GM18867 (cell line): ENCODE measurements around the gene PRR5.
"Not testable (repeated sequence)": the region's sequence is repeated elsewhere in the genome, so short reads cannot be mapped to it uniquely, and the experiment has no call there.

Experiments
- ATAC-seq: cut with Tn5 transposase; IDR thresholded peaks from one replicate; pipeline ENCODE4 v1.9.1; 2021; ENCODE audit warnings: mild to moderate bottlenecking, moderate library complexity; ENCODE audit not compliant: unreplicated experiment

PRR5 gene

DNA sequence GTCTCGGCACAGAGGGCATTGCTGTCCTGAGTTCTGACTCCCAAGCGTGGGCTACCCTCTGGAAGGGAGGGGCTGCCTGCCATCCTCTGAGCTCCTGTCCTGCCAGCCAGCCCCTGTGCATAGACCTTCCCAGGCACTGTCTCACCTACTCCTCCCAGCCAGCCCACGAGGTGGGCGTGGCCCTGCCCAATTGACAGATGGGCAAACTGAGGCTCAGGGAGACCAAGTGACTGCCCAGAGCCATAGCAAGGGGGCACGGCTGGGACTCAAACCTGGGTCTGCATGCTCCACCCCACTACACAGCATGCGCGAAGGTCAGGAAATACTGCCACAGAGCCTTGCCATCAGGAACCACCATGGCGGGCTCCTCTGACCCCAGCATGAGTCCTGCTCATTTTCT, 29.4 kb upstream of the PRR5 start:
- no peak for ATAC-seq

DNA sequence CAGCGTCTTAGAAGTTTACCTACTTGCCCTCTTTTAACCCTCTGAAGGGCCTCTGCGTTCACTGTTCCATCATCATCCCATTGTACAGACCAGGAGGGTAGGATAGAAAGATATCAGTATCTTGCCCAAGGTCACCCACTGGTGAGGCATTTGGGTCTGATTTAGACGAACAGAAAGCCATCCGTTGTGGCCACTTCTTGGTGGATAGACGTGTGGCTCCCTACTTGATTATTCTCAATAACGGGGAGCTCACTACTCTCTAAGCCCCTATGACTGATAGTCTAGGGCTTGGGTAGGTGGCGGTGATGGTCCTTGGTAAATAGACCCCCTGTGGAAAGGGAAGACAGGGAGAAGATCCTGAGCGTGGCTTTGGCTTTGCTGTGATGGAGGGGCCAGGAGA, 28.6 kb upstream of the PRR5 start:
- ATAC-seq = no peak

DNA sequence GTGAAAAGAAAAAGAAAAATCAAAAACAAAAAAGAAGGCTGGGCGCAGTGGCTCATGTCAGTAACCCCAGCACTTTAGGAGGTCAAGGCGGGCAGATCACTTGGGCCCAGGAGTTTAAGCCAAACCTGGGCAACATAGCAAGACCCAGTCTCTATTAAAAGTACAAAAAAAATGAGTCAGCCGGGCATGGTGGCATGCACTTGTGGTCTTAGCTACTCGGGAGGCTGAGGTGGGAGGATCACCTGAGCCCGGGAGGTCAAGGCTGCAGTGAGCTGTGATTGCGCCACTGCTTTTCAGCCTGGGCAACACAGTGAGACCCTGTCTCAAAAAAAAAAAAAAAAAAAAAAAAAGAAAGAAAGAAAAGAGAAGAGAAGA, 26.0 kb upstream of the PRR5 start:
- not testable (repeated sequence) for ATAC-seq

DNA sequence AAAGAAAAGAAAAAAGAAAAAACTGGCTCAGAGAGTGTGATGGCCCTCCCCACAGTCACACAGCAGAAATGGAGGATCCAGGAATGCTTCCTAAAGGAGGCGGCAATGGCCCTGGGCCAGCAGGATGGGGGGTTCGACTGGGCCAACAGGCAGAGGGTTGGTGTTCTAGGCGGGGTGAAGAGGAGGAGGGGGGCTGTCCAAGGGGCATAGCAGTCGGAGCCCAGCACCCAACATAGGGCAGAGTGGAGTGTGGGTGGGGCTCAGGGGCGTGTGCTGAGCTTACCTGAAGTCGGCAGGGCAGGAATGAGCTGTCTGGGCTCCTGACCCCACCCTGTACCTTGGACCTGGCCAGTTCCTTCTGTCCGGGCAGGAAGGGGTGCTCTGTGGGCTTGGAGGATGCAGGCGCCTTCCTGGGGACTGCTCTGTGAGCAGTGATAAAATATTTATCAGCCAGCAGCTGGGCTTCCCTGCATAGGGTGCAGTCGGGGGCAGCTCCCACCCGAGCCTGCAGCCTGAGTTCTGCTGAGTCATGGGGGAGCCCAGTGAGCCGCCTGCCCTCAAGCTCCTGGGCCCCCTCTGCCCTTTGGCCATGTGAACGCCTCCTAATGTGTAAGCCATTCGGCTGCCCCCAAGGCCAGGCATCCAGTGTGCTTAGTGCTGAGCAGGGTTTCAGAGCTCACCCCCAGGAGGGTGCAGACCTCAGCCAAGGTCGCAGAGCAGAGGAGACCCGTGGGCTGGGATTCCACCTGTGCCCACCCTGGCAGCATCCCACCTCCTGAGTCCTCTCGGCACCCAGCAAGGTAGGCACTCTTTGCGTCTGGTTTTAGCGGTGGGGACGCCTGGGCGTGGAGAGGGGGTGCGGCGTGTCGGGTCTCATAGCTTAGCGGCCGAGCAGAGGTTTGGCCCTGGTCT, 25.3 kb upstream of the PRR5 start:
- ATAC-seq = no peak

DNA sequence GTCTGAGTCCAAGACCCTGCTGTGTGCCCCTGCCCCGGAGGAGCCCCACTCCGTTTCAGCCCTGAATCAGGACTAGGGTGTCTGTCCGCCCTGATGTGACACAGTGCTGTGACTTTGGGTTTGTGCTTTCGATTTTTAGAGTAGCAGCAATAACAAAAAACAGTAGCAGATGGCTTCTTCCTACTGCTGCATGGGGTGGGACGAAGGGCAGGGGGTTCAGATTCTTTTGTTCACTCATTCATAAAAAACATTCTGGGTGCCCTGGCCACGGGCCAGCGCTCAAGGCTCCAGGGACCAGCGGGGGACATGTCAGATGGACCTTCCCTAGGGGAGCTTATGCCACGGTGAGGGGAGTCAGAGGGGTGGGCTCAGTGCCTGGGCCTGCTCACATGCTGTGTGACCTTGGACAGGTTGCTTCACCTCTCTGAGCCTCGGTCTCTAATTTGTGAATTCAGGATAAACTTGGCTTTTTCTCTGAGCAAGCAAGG, 24.6 kb upstream of the PRR5 start:
- ATAC-seq = no peak

DNA sequence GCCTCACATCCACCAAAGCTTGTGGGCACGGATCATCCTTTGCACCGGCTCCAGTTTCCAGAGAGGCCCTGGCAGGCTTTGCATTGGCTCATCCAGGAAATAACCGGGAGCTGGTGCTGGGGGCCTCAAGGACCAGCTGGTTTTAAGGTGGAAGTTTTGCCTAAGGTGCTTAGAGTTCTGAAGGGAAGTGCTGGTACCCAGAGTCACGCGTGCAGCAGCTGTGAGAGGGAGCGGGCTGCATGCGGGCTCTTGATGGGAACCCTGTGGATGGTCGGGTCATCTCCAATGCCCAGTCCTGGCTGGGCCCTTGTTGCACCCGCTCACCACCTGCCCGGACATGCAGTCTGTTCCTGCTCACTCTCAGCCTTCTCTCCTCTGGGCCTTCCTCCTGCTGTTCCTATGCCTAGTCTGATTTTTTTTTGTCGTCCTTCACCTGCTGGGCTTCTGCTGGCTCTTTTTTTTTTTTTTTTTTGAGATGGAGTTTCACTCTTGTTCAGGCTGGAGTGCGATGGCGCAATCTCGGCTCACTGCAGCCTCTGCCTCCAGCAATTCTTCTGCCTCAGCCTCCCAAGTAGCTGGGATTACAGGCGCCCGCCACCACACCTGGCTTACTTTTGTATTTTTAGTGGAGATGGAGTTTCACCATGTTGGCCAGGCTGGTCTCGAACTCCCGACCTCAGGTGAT, 24.0 kb upstream of the PRR5 start:
- ATAC-seq = no peak

DNA sequence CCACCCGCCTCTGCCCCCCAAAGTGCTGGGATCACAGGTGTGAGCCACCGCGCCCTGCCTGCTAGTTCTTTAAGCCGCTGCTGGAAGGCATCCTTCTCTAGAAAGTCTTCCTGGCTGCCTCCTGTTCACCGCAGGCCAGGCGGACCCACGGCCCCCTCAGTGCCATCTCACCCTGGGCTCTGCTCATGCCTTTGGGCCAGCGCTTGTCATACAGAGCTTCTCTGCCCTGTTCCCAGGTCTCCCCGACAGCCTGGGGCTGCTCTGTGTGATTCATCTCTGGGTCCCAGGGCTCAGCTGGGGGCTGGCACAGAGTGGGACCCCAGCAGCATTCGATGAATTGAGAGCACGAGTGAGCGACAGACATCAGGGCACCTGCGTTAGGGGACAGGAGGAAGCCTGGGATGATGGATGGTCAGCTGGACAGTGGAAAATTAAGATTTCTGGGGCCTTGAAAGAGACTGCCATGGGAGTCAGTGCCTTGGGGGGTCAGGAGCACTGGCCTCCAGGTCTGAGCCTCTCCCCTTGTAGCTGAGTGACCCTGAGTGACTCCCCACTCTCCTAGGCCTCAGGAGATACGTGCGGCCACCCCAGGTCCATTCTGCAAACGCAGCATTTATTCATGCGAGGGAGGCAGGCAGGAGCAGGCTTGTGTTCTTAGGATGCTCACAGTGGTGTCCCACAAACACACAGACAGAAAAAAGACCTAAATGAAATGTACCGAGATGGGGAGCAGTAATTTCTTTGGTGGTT, 23.3 kb upstream of the PRR5 start:
- no peak for ATAC-seq

DNA sequence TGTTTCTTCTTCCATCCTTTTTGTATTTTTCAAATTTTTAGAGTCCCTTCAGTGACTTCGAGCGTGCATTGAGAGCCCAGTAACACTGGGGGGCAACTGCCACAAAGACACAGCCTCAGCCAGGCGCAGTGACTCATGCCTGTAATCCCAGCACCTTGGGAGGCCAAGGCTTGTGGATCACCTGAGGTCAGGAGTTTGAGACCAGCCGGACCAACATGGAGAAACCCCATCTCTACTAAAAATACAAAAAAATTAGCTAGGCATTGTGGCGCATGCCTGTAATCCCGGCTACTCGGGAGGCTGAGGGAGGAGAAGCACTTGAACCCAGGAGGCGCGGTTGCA, 22.7 kb upstream of the PRR5 start:
- not testable (repeated sequence) for ATAC-seq

DNA sequence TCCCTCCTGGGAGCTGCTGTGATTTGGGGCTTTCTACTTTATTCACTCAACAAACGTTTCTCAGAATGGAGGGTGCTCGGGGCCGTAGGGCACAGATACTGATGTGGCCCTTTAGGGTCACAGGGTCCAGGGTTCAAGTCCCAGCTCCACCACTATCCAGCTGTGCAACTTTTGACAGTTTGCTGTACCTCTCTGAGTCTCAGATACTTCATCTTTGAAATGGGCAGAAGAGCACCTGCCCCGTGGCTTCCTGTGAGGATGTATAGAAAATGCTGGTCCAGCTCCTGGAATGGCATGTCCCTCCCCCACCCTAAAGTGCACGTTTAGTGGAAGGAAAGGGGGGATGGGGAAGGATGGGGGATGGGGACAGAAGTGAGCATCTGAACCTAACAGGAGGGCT, 21.9 kb upstream of the PRR5 start:
- no peak for ATAC-seq

DNA sequence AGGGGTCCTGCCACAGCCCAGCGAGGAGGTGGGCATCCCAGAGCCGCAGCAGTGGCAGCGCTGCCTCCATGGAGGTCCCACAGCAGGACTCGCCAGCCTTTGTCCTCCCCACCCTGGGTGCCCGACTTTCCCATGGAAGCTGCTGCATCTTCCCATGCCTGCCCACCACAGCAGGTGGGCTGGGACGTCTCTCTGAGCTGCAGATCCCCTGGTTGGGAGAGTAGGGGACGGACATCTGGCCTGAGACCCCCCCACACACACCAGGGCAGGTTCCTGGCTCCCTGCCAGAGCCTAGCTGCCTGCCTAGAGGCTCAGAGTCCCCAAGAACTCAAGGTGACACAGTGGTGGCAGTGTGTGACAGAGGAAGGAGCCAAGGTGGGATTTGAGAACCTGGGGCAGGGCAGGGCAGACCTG, 21.5 kb upstream of the PRR5 start:
- no peak for ATAC-seq

DNA sequence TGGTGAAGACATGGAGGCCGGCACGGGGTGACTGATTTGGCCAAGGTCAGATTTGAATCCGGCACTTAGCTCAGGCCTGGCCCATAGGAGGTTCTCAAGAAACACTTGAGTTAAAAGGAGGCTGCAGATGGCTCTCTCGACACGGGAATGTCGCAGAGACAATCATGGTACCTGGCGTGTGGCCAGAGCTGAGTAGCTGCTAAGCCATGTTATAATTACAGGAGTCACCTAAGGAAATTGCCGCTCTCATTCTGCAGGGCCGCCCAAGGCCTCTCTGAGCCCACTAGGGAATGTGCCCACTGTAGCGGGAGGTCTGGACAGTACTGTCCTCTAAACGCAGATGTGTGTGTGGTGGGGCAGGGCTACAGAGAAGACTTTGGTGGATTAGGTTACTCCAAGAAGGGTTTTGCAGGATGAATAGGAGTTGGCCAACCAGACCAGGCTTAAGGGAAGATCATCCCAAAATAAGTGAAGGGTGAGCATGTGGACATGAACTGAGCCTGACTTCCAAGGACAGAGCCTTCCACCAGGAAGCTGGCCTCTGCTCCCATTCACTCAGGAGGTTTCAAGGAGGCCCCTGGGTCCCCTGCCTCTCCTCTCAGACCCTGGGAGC, 19.3 kb upstream of the PRR5 start:
- no peak for ATAC-seq

DNA sequence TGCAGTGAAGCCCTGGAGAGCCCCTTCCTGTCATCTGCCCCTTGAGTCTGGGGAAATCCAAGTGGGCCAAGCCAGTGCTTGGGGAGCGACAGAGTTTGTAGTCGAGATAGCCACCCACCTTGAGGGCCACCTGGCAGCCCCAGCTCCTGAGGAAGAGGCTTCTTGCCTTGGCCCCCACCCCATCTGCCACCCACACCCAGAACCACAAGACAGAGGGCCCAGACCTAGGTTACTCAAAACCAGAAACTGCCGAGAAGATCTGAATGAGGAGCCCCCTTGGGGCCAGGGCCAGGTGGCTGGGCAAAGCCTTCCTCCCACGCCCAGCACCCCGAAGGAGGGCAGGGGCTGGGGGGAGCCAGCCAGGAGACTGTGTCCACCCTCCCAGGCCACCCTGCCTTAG, 18.8 kb upstream of the PRR5 start:
- ATAC-seq = peak; percentile 27

DNA sequence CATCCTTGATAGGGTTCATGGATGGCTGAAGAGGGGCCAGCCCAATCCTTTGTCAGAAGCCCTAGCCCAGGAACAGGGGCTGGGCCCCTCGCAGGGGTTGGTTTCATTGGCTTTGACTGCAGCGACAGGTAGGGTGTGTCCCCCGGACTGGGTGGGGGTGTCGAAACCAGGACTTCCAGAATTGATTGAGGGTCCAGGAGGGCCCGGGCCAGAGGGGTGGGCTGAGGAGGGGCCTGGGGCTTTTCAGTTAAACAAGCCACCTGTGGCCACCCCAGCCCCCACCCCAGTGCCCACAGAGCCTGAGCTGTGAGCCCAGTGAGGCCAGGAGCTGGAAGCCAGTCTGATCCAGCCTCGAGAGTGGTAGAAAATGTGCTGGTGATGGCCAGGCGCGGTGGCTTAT, 18.1 kb upstream of the PRR5 start:
- no peak for ATAC-seq

DNA sequence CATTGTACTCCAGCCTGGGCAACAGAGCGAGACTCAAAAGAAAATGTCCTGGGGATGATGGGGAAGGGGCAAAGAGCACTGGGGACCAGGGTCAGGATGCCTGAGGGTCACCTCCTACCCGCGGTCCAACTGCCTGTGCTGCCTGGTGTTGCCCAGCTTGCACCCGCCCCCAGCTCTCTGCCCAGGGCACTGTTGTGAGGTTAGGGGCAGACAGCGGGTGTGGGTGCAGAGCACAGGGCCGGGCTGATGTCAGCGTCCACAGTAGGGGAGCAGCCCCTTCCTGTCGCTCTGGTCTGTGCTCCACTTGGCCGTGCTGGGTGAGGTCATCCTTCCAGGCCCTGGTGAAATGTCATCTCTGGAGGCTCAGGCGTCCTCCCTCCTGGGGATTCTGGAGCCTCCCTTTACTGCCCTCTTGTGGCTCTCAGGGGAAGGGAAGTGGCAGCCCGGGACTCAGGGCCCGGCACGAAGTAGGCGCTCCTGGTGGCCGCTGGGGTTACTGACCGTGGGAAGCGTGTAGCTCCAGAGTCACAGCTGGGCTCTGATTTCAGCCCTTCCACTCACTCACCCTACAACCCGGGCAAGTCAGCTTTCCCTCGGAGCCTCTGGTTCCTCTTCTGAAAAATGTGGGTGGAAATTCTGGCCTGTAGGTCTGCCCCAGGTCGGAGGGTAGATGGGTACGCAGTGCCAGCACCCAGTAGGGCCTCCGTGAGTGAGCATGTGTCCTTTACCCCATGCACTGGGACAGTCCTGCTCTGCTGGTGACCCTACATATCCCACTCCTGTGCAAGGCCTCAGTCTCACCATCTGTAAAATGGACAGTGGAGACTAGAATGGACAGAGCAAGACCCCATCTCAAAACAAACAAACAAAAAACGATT, 17.3 kb upstream of the PRR5 start:
- peak; percentile 56 for ATAC-seq

DNA sequence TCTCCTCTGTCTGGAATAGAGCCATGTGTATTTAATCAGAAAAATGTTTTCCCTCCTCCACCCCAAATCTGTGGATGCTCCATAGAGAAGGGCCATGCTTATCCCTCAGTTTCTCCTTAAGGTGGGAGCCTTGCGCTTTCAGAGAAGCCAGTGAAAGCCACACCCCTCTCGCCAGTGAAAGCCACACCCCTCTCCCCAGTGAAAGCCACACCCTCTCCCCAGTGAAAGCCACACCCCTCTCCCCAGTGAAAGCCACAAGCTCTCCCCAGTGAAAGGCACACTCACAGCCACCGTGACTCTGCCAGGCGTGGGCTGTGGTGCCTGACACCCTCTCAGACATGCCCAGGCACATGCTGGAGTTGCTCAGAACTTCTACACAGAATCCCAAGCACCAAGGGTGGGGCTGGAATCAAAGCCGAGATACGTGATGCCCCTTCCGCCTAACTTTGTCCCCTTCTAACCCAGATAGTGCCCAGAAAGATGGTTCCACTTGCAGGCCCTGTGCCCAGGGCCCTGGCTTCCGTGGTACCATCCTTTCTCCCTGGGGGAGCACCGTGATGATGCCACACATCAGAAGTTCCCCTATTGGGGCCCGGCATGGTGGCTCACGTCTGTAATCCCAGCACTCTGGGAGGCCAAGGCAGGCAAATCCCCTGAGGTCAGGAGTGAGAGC, 16.5 kb upstream of the PRR5 start:
- peak; percentile 54 for ATAC-seq

DNA sequence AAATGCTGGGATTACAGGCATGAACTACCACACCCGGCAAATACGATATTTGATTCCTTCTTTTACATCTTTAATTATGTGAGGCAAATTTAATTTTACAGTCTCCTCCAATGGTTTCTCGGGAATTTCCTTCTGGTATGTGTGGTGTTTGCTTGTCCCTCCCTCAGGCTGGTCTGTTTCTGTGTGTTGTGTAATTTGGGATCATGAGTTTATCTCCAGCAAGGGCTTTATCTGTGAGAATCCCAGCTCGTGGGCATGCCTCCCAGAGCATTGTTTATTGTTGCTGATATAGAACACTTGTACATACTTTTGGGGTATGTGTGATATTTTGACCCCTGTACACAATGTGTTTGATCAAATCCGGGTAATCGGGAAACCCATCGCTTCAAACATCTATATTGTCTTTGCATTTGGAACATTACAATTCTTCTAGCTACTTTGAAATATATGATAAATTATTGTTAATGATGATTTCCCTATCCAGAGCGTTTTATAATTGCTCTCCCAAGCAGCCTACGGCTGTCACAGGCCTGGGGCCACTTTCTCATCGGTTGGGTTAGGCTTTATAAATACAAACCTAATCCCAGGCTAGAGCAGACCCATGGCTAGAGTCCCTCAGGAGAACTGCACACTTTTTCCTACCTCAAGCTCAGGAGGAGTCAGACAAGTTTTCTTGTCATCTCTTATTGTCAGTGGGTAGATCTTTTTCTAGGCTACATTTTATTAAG, 15.0 kb upstream of the PRR5 start:
- no peak for ATAC-seq

DNA sequence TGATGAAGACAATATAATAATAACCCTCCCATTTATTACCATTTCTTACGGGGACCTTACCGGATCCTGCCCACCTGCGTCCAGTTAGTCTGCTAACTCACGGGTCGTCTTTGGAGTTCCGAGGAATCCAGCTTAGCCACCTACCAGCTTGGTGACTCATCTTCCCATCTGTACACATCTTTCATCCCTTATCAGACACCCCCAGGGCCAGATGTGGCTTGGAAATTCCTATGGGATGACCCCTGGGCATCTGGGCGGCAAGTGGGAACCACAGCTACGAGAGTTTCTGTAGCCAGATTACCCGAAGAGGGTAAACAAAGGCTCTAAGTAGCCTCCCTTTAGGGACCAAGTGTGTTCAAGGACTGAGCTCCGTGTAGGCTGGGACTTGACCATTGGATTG, 12.8 kb upstream of the PRR5 start:
- no peak for ATAC-seq

DNA sequence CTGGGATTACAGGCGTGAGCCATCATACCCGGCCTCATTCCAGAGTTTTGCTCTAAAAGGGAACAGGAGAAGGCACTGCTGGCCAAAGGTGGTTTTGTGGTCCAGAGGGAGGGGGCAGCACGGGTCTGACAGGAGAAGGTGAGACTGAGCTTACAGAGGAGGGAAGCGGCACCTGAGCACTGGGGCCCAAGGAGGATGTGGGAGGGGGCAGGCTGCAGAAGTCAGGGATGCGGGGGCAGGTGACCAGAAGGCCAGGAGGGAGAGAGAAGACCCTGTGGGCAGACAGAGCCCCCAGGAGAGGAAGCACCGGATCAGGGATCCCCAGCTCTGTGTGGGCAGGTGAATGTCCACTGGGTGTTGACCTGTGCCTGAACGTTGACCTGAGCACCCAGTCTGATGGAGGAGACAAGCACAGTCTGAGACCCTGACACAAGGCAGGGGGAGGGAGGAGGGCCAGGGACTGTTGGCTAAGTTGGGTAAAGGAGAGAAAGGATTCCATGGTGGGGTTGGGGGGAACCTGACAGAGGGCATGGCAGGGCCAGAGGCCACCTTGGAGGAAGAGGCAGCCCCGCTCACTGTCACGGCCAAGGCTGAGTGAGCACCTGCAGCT, 12.0 kb upstream of the PRR5 start:
- no peak for ATAC-seq
